Measurements from ENCODE around the gene RASSF7. TPM values are rescaled to one million over a fixed set of nuclear protein-coding genes. Genes with fewer than 3 reads are reported as not detected.
A peak's percentile ranks its signal among the peaks of the same experiment; 100 is the strongest.

RASSF7 gene
- total RNA-seq, 1 experiment from 2014 or later: 32.5 TPM

- TF ChIP-seq CBFB (CRISPR knock-in tag; IDR thresholded peaks at IDR 0.05; ENCODE audit: low read depth) (0 out of 2 replicates have a peak, but pooled peaks have one; percentile 33), ZNF532 (CRISPR knock-in tag; IDR thresholded peaks at IDR 0.05; ENCODE audit: borderline replicate concordance) (no peak), ZNF219 (CRISPR knock-in tag; IDR thresholded peaks at IDR 0.05; ENCODE audit: borderline replicate concordance) (no peak), SP1 (CRISPR knock-in tag; conservative IDR thresholded peaks at IDR 0.05) (peak; percentile 94), CREM (CRISPR knock-in tag; IDR thresholded peaks at IDR 0.05) (peak; percentile 55; the same call in 1 of the 2 replicates), ZNF317 (CRISPR knock-in tag; IDR thresholded peaks at IDR 0.05; ENCODE audit: borderline replicate concordance, low read depth) (no peak), ESRRA (CRISPR knock-in tag; IDR thresholded peaks at IDR 0.05; ENCODE audit: borderline replicate concordance) (no peak), ETV6 (CRISPR knock-in tag; IDR thresholded peaks at IDR 0.05) (peak; percentile 48; the same call in 1 of the 2 replicates), ZNF263 (CRISPR knock-in tag; IDR thresholded peaks at IDR 0.05; ENCODE audit: low read depth) (no peak), NFYB (CRISPR knock-in tag; conservative IDR thresholded peaks at IDR 0.05; ENCODE audit: low read depth) (peak; percentile 87)
- TF ChIP-seq, protein P1, sequence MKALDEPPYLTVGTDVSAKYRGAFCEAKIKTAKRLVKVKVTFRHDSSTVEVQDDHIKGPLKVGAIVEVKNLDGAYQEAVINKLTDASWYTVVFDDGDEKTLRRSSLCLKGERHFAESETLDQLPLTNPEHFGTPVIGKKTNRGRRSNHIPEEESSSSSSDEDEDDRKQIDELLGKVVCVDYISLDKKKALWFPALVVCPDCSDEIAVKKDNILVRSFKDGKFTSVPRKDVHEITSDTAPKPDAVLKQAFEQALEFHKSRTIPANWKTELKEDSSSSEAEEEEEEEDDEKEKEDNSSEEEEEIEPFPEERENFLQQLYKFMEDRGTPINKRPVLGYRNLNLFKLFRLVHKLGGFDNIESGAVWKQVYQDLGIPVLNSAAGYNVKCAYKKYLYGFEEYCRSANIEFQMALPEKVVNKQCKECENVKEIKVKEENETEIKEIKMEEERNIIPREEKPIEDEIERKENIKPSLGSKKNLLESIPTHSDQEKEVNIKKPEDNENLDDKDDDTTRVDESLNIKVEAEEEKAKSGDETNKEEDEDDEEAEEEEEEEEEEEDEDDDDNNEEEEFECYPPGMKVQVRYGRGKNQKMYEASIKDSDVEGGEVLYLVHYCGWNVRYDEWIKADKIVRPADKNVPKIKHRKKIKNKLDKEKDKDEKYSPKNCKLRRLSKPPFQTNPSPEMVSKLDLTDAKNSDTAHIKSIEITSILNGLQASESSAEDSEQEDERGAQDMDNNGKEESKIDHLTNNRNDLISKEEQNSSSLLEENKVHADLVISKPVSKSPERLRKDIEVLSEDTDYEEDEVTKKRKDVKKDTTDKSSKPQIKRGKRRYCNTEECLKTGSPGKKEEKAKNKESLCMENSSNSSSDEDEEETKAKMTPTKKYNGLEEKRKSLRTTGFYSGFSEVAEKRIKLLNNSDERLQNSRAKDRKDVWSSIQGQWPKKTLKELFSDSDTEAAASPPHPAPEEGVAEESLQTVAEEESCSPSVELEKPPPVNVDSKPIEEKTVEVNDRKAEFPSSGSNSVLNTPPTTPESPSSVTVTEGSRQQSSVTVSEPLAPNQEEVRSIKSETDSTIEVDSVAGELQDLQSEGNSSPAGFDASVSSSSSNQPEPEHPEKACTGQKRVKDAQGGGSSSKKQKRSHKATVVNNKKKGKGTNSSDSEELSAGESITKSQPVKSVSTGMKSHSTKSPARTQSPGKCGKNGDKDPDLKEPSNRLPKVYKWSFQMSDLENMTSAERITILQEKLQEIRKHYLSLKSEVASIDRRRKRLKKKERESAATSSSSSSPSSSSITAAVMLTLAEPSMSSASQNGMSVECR (CRISPR knock-in tag; IDR thresholded peaks at IDR 0.05; ENCODE audit: borderline replicate concordance): no peak
- TF ChIP-seq, protein P2, sequence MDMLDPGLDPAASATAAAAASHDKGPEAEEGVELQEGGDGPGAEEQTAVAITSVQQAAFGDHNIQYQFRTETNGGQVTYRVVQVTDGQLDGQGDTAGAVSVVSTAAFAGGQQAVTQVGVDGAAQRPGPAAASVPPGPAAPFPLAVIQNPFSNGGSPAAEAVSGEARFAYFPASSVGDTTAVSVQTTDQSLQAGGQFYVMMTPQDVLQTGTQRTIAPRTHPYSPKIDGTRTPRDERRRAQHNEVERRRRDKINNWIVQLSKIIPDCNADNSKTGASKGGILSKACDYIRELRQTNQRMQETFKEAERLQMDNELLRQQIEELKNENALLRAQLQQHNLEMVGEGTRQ (CRISPR knock-in tag; IDR thresholded peaks at IDR 0.05): no peak
- TF ChIP-seq, protein P3, sequence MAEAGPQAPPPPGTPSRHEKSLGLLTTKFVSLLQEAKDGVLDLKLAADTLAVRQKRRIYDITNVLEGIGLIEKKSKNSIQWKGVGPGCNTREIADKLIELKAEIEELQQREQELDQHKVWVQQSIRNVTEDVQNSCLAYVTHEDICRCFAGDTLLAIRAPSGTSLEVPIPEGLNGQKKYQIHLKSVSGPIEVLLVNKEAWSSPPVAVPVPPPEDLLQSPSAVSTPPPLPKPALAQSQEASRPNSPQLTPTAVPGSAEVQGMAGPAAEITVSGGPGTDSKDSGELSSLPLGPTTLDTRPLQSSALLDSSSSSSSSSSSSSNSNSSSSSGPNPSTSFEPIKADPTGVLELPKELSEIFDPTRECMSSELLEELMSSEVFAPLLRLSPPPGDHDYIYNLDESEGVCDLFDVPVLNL (CRISPR knock-in tag; IDR thresholded peaks at IDR 0.05; ENCODE audit: borderline replicate concordance, low read depth): no peak
Observed at GRCh38 chr11:568306-569157, 7.8 kb downstream of the RASSF7 start (continued).
